Esophagus muscularis mucosa (tissue), 4 donors: Measurements from ENCODE around the gene GRM4. TPM values are rescaled to one million over a fixed set of nuclear protein-coding genes. Genes with fewer than 3 reads are reported as not detected.

ENCODE experiments used
- DNase-seq: peaks from one replicate; pipeline ENCODE4 v3.0.0-alpha.2; 2017; ENCODE audit errors: extremely low spot score
- H3K27ac ChIP-seq, 4 donors: fragments of 200-600 bp; sonication (generic); replicated peaks in 1 of 4; 1 replicate in 3 of 4; 2 replicates in 1 of 4; pipeline ENCODE4 v1.5.1; 2016 to 2019; ENCODE audit warnings: mild to moderate bottlenecking in 1 of 4
- H3K27me3 ChIP-seq, 4 donors: fragments of 200-600 bp; sonication (generic); one replicate each; pipeline versions ENCODE4 v1.5.1 to v1.6.0; 2016 to 2019
- H3K36me3 ChIP-seq, 4 donors: fragments of 200-600 bp; sonication (generic); one replicate each; pipeline ENCODE4 v1.5.1; 2016 to 2019
- H3K4me1 ChIP-seq, 4 donors: fragments of 200-600 bp; sonication (generic); one replicate each; pipeline ENCODE4 v1.5.1; 2016 to 2019
- H3K4me3 ChIP-seq, 4 donors: fragments of 200-600 bp; sonication (generic); 1 replicate in 2 of 4; 2 replicates in 2 of 4; pipeline ENCODE4 v1.5.1; 2016 to 2019; ENCODE audit warnings: mild to moderate bottlenecking in 4 of 4, moderate library complexity in 1 of 4
- H3K9me3 ChIP-seq, 4 donors: fragments of 200-600 bp; sonication (generic); 1 replicate in 3 of 4; 2 replicates in 1 of 4; pipeline ENCODE4 v1.5.1; 2016 to 2019
- CTCF ChIP-seq, 3 experiments: fragments of 200-600 bp in 2 of 3; fragments of 450-650 bp in 1 of 3; sonication (generic) in 2 of 3; IDR thresholded peaks; one replicate each; pipeline ENCODE4 v1.5.1; 2017 to 2019; ENCODE audit warnings: antibody characterized with exemption in 3 of 3, mild to moderate bottlenecking in 2 of 3, moderate library complexity in 1 of 3
- EP300 ChIP-seq: sonication (generic); formaldehyde crosslinking; IDR thresholded peaks from one replicate; pipeline ENCODE4 v1.6.1; 2017; ENCODE audit warnings: antibody characterized with exemption
- POLR2A ChIP-seq: fragments of 450-650 bp; IDR thresholded peaks from one replicate; pipeline ENCODE4 v1.6.1; 2017; ENCODE audit warnings: antibody characterized with exemption, moderate library complexity, mild to moderate bottlenecking, low read depth
- POLR2AphosphoS5 ChIP-seq, 2 donors: sonication (generic); formaldehyde crosslinking; IDR thresholded peaks; one replicate each; pipeline ENCODE4 v1.6.1; 2017; ENCODE audit warnings: antibody characterized with exemption in 2 of 2
- WGBS: methylation state at CpG from one replicate; pipeline ENCODE4 v1.1.5; 2018; 5-methylcytosine and 5-hydroxymethylcytosine counted together
- intact Hi-C: fragments of 100-400 bp; cut with DNase I; formaldehyde crosslinking; loops from one replicate; pipeline ENCODE4 v1.15.1; 2023
- total RNA-seq, 4 donors: library from RNA; depleted of rRNA; stranded (reverse); fragments of >200 nt; gene quantifications; one replicate each; pipeline versions ENCODE4 v1.1.0 to v1.2.1, GENCODE V29; 2016

The GRM4 gene
- total RNA-seq, 4 donors from 2014 or later = not detected

- Histone ChIP-seq H3K4me1 (no peaks in the 10 kb centered on the region), H3K36me3 (no peaks in the 10 kb centered on the region), H3K9me3 (peaks cover 0 to 4% (median 0%) of the 10 kb centered on the region in 4 donors), H3K27ac (no peak overlapping the region), H3K27me3 (peaks cover 0 to 63% (median 5%) of the 10 kb centered on the region in 4 donors), H3K4me3 (no peak overlapping the region)
- TF ChIP-seq POLR2A (no peak), POLR2AphosphoS5 (IDR thresholded peaks at IDR 0.05) (no peak), EP300 (no peak), CTCF (IDR thresholded peaks at IDR 0.05) (no peak)
- intact Hi-C loops = no loop called here
- DNase-seq = no peak
- 80% methylated on average over 6 of the region's 8 CpGs for WGBS
These were observed 47.6 kb downstream of the GRM4 start for GRCh38 chr6:34098045-34098936.

- intact Hi-C loops = no loop called here
- no peak for DNase-seq
- peaks cover 0 to 78% (median 5%) of the 10 kb centered on the region in 4 donors for H3K27me3 ChIP-seq
- H3K36me3 ChIP-seq = no peaks in the 10 kb centered on the region
- no peaks in the 10 kb centered on the region for H3K4me1 ChIP-seq
- WGBS = 71% methylated on average over 8 of the region's 8 CpGs
- H3K27ac ChIP-seq = no peak overlapping the region
- no peak overlapping the region for H3K4me3 ChIP-seq
- TF ChIP-seq CTCF (IDR thresholded peaks at IDR 0.05) (no peak), POLR2AphosphoS5 (IDR thresholded peaks at IDR 0.05) (no peak), EP300 (no peak), POLR2A (no peak)
- peaks cover 0 to 4% (median 0%) of the 10 kb centered on the region in 4 donors for H3K9me3 ChIP-seq
These were observed 49.1 kb downstream of the GRM4 start for GRCh38 chr6:34096814-34097213.

GRCh38 chr6:34096193-34096592, 49.7 kb downstream of the GRM4 start:
- H3K36me3 ChIP-seq = no peaks in the 10 kb centered on the region
- no peak overlapping the region for H3K27ac ChIP-seq
- WGBS = 53% methylated on average over 5 of the region's 5 CpGs
- H3K9me3 ChIP-seq = peaks cover 0 to 4% (median 0%) of the 10 kb centered on the region in 4 donors
- intact Hi-C loops = no loop called here
- H3K4me3 ChIP-seq = no peak overlapping the region
- H3K4me1 ChIP-seq = no peaks in the 10 kb centered on the region
- TF ChIP-seq POLR2A (no peak), CTCF (IDR thresholded peaks at IDR 0.05) (no peak), EP300 (no peak), POLR2AphosphoS5 (IDR thresholded peaks at IDR 0.05) (no peak)
- DNase-seq = no peak
- peaks cover 0 to 78% (median 5%) of the 10 kb centered on the region in 4 donors for H3K27me3 ChIP-seq

GRCh38 chr6:34095741-34096140, 50.1 kb downstream of the GRM4 start:
- WGBS = 55% methylated on average over 8 of the region's 10 CpGs
- Histone ChIP-seq H3K36me3 (no peaks in the 10 kb centered on the region), H3K9me3 (peaks cover 0 to 4% (median 0%) of the 10 kb centered on the region in 4 donors), H3K27me3 (peaks cover 0 to 77% (median 5%) of the 10 kb centered on the region in 4 donors), H3K27ac (no peak overlapping the region), H3K4me1 (no peaks in the 10 kb centered on the region), H3K4me3 (no peak overlapping the region)
- TF ChIP-seq POLR2A (no peak), CTCF (IDR thresholded peaks at IDR 0.05) (no peak), EP300 (no peak), POLR2AphosphoS5 (IDR thresholded peaks at IDR 0.05) (no peak)
- intact Hi-C loops = no loop called here
- DNase-seq = no peak
